ENCODE data around the gene AFG1L. TPM values are rescaled to one million over a fixed set of nuclear protein-coding genes. Genes with fewer than 3 reads are reported as not detected.
"Not testable (repeated sequence)": the region's sequence is repeated elsewhere in the genome, so short reads cannot be mapped to it uniquely, and the experiment has no call there.

The AFG1L gene
- total RNA-seq, 1 experiment from 2014 or later, result 7.1 TPM

GRCh38 chr6:108322728-108323127 lies 27.9 kb downstream of the AFG1L start:
- Mint-ChIP-seq H3K4me1 (ENCODE audit: low read depth, unreplicated experiment) (no peaks in the 10 kb centered on the region), H3K36me3 (ENCODE audit: insufficient read depth, unreplicated experiment) (no peaks in the 10 kb centered on the region), H3K27me3 (ENCODE audit: unreplicated experiment) (no peaks in the 10 kb centered on the region), H3K27ac (ENCODE audit: unreplicated experiment) (no peak overlapping the region), H3K4me3 (ENCODE audit: low read depth, unreplicated experiment) (no peak overlapping the region), H3K9me3 (ENCODE audit: low read depth, unreplicated experiment) (no peaks in the 10 kb centered on the region)
- no peak for DNase-seq
- BruUV-seq (replicated peaks), result no TSS peak
- intact Hi-C loops (cut with micrococcal nuclease; ENCODE audit: unreplicated experiment), result no loop called here
- TF ChIP-seq, protein P1, sequence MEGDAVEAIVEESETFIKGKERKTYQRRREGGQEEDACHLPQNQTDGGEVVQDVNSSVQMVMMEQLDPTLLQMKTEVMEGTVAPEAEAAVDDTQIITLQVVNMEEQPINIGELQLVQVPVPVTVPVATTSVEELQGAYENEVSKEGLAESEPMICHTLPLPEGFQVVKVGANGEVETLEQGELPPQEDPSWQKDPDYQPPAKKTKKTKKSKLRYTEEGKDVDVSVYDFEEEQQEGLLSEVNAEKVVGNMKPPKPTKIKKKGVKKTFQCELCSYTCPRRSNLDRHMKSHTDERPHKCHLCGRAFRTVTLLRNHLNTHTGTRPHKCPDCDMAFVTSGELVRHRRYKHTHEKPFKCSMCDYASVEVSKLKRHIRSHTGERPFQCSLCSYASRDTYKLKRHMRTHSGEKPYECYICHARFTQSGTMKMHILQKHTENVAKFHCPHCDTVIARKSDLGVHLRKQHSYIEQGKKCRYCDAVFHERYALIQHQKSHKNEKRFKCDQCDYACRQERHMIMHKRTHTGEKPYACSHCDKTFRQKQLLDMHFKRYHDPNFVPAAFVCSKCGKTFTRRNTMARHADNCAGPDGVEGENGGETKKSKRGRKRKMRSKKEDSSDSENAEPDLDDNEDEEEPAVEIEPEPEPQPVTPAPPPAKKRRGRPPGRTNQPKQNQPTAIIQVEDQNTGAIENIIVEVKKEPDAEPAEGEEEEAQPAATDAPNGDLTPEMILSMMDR (IDR thresholded peaks at IDR 0.05; ENCODE audit: unreplicated experiment), result no peak
- CTCF ChIA-PET, result no interaction called here

DNA sequence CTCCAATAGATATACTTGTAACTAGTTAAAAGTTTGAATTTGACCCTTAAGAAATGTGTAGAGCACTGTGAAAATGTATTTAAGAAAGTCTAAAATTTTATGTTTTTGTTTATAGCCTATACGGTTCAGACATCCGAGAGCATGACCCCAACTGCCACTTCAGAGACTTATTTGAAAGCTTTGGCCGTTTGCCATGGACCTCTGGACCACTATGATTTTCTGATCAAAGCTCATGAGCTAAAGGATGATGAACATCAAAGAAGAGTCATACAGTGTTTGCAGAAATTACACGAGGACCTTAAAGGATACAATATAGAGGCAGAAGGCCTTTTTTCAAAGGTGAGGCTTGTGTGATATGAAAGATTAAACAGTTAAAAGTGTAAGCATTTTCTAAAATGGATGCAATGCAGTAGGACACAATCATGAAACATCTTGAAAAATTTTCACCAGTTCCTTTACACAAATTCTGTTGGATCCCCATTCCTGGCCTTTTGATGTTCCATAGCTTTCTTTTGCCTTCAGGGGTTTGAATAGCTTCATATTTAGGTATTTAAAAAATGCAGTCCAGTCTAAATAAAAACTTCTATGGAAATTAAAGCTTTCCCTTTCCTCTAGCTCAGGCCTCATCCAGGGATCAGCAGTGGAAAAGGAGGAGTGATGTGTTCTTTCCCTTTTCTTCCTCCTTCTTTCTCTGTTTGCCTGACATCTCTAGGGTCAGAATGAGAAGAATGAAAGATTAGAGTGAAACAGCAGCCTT lies 29.0 kb downstream of the AFG1L start:
- Mint-ChIP-seq H3K27me3 (ENCODE audit: unreplicated experiment) (no peaks in the 10 kb centered on the region), H3K36me3 (ENCODE audit: insufficient read depth, unreplicated experiment) (no peaks in the 10 kb centered on the region), H3K4me1 (ENCODE audit: low read depth, unreplicated experiment) (no peaks in the 10 kb centered on the region), H3K4me3 (ENCODE audit: low read depth, unreplicated experiment) (no peak overlapping the region), H3K9me3 (ENCODE audit: low read depth, unreplicated experiment) (no peaks in the 10 kb centered on the region), H3K27ac (ENCODE audit: unreplicated experiment) (no peak overlapping the region)
- no peak for DNase-seq
- CTCF ChIA-PET, result no interaction called here
- TF ChIP-seq, protein P1 (IDR thresholded peaks at IDR 0.05; ENCODE audit: unreplicated experiment), result no peak
- no TSS peak for BruUV-seq (replicated peaks)
- intact Hi-C loops (cut with micrococcal nuclease; ENCODE audit: unreplicated experiment), result no loop called here

DNA sequence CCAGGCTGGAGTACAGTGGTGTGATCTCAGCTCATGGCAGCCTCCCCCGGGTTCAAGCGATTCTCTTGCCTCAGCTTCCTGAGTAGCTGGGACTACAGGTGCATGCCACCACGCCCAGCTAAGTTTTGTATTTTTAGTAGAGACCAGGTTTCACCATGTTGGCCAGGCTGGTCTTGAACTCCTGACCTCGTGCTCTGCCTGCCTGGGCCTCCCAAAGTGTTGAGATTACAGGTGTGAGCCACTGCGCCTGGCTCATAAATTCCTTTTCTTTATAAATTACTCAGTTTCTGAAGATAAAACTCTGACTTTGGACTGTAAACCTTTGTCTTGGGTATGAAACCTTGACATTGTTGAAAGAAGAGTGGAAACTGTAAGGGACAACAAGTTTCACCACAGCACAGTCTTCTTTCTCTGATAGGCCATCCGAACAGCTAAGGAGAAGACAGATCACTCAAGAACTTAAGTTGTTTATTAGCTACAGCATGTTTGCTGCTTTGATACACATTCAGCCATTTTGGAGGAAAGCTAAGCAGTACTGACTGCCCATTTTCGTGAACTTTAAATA lies 35.4 kb downstream of the AFG1L start:
- H3K27ac Mint-ChIP-seq (ENCODE audit: unreplicated experiment); H3K27me3 Mint-ChIP-seq (ENCODE audit: unreplicated experiment); BruUV-seq (replicated peaks); H3K4me1 Mint-ChIP-seq (ENCODE audit: low read depth, unreplicated experiment); DNase-seq; H3K36me3 Mint-ChIP-seq (ENCODE audit: insufficient read depth, unreplicated experiment); H3K9me3 Mint-ChIP-seq (ENCODE audit: low read depth, unreplicated experiment); intact Hi-C loops (cut with micrococcal nuclease; ENCODE audit: unreplicated experiment); CTCF ChIA-PET; H3K4me3 Mint-ChIP-seq (ENCODE audit: low read depth, unreplicated experiment): not testable (repeated sequence)

- Mint-ChIP-seq H3K27me3 (ENCODE audit: unreplicated experiment) (no peaks in the 10 kb centered on the region), H3K36me3 (ENCODE audit: insufficient read depth, unreplicated experiment) (no peaks in the 10 kb centered on the region), H3K4me3 (ENCODE audit: low read depth, unreplicated experiment) (no peak overlapping the region), H3K27ac (ENCODE audit: unreplicated experiment) (no peak overlapping the region), H3K4me1 (ENCODE audit: low read depth, unreplicated experiment) (no peaks in the 10 kb centered on the region), H3K9me3 (ENCODE audit: low read depth, unreplicated experiment) (no peaks in the 10 kb centered on the region)
- BruUV-seq (replicated peaks), result no TSS peak
- CTCF ChIA-PET, result no interaction called here
- no peak for DNase-seq
- TF ChIP-seq, protein P1 (IDR thresholded peaks at IDR 0.05; ENCODE audit: unreplicated experiment), result no peak
- intact Hi-C loops (cut with micrococcal nuclease; ENCODE audit: unreplicated experiment), result no loop called here
Measured at GRCh38 chr6:108330806-108331205, 36.0 kb downstream of the AFG1L start.

GRCh38 chr6:108331982-108332381 lies 37.1 kb downstream of the AFG1L start:
- CTCF ChIA-PET, result interaction anchor here (0.5 kb wide), 1 partner anchor 206 kb away, joined by 3 read pairs; no protein-coding TSS in a partner anchor
- TF ChIP-seq, protein P1 (IDR thresholded peaks at IDR 0.05; ENCODE audit: unreplicated experiment), result no peak
- no peaks in the 10 kb centered on the region for H3K9me3 Mint-ChIP-seq (ENCODE audit: low read depth, unreplicated experiment)
- no peaks in the 10 kb centered on the region for H3K36me3 Mint-ChIP-seq (ENCODE audit: insufficient read depth, unreplicated experiment)
- DNase-seq, result no peak
- H3K27me3 Mint-ChIP-seq (ENCODE audit: unreplicated experiment), result no peaks in the 10 kb centered on the region
- no peak overlapping the region for H3K27ac Mint-ChIP-seq (ENCODE audit: unreplicated experiment)
- no peak overlapping the region for H3K4me3 Mint-ChIP-seq (ENCODE audit: low read depth, unreplicated experiment)
- intact Hi-C loops (cut with micrococcal nuclease; ENCODE audit: unreplicated experiment), result no loop called here
- no TSS peak for BruUV-seq (replicated peaks)
- no peaks in the 10 kb centered on the region for H3K4me1 Mint-ChIP-seq (ENCODE audit: low read depth, unreplicated experiment)

All from Calu3 (cell line).